HuH-7.5 (cell line): ENCODE measurements around the gene SLC18A3.

ENCODE experiments used
- DNase-seq: peaks from one replicate; pipeline ENCODE4 v3.0.0; 2011; ENCODE audit warnings: low spot score

The SLC18A3 gene

GRCh38 chr10:49610114-49610457 is at the start of gene SLC18A3:
TSS of gene SLC18A3 (plus strand) at chr10:49610310. CDS start at chr10:49610741, 431 bp downstream.
- DNase-seq, result no peak

- DNase-seq, result no peak
These were observed 49.6 kb upstream of the SLC18A3 start for GRCh38 chr10:49560526-49560925.

GRCh38 chr10:49562893-49563292 is 47.2 kb upstream of the SLC18A3 start:
- DNase-seq, result no peak

GRCh38 chr10:49564461-49565009 is 45.6 kb upstream of the SLC18A3 start:
- no peak for DNase-seq

GRCh38 chr10:49567810-49568209 is 42.3 kb upstream of the SLC18A3 start:
- DNase-seq, result no peak

GRCh38 chr10:49568235-49568634 is 41.9 kb upstream of the SLC18A3 start:
- DNase-seq, result no peak

GRCh38 chr10:49569031-49569631 is 41.0 kb upstream of the SLC18A3 start:
- DNase-seq, result no peak

- no peak for DNase-seq
These were observed 38.7 kb upstream of the SLC18A3 start for GRCh38 chr10:49571388-49571787.

GRCh38 chr10:49572594-49573114 is 37.5 kb upstream of the SLC18A3 start:
- DNase-seq, result no peak

GRCh38 chr10:49575489-49576072 is 34.5 kb upstream of the SLC18A3 start:
- DNase-seq, result no peak

GRCh38 chr10:49577182-49577925 is 32.8 kb upstream of the SLC18A3 start:
- DNase-seq, result no peak

GRCh38 chr10:49578392-49578791 is 31.7 kb upstream of the SLC18A3 start:
- no peak for DNase-seq

GRCh38 chr10:49579621-49580020 is 30.5 kb upstream of the SLC18A3 start:
- no peak for DNase-seq

GRCh38 chr10:49585387-49585786 is 24.7 kb upstream of the SLC18A3 start:
- DNase-seq, result no peak

- DNase-seq, result no peak
These were observed 22.1 kb upstream of the SLC18A3 start for GRCh38 chr10:49587981-49588380.

GRCh38 chr10:49592726-49593563 is 17.2 kb upstream of the SLC18A3 start:
- peak; percentile 46 for DNase-seq

GRCh38 chr10:49593564-49593875 is 16.6 kb upstream of the SLC18A3 start:
- DNase-seq, result no peak

- no peak for DNase-seq
These were observed 16.1 kb upstream of the SLC18A3 start for GRCh38 chr10:49593998-49594397.

GRCh38 chr10:49594594-49594993 is 15.5 kb upstream of the SLC18A3 start:
- DNase-seq, result no peak

GRCh38 chr10:49595003-49595712 is 15.0 kb upstream of the SLC18A3 start:
- no peak for DNase-seq

GRCh38 chr10:49595713-49596492 is 14.2 kb upstream of the SLC18A3 start:
- DNase-seq, result no peak
